Lower leg skin (tissue), 3 donors: Measurements from ENCODE around the gene ARHGAP24.

ENCODE experiments used
- CTCF ChIP-seq, 3 donors: fragments of 450-650 bp; IDR thresholded peaks; one replicate each; pipeline ENCODE4 v1.5.1; 2016; ENCODE audit warnings: antibody characterized with exemption in 3 of 3, mild to moderate bottlenecking in 3 of 3, moderate library complexity in 2 of 3
- POLR2A ChIP-seq, 2 donors: fragments of 450-650 bp; IDR thresholded peaks; one replicate each; pipeline ENCODE4 v1.6.1; 2016 to 2017; ENCODE audit warnings: antibody characterized with exemption in 2 of 2, mild to moderate bottlenecking in 1 of 2, moderate library complexity in 1 of 2

- TF ChIP-seq CTCF (IDR thresholded peaks at IDR 0.05): no peak
- TF ChIP-seq POLR2A (IDR thresholded peaks at IDR 0.05): no peak
These were observed 351.2 kb downstream of the ARHGAP24 start for GRCh38 chr4:85826060-85826678.
